CD4-positive, alpha-beta T cell treated with Interleukin-10 for 1 hour (primary cell): ENCODE results near the gene HDAC4.

Source experiments
- DNase-seq: peaks from one replicate; pipeline ENCODE4 v3.0.0-alpha.2; 2020

Gene HDAC4

GRCh38 chr2:239263231-239263630 lies 137.6 kb downstream of the HDAC4 start:
- no peak for DNase-seq

DNA sequence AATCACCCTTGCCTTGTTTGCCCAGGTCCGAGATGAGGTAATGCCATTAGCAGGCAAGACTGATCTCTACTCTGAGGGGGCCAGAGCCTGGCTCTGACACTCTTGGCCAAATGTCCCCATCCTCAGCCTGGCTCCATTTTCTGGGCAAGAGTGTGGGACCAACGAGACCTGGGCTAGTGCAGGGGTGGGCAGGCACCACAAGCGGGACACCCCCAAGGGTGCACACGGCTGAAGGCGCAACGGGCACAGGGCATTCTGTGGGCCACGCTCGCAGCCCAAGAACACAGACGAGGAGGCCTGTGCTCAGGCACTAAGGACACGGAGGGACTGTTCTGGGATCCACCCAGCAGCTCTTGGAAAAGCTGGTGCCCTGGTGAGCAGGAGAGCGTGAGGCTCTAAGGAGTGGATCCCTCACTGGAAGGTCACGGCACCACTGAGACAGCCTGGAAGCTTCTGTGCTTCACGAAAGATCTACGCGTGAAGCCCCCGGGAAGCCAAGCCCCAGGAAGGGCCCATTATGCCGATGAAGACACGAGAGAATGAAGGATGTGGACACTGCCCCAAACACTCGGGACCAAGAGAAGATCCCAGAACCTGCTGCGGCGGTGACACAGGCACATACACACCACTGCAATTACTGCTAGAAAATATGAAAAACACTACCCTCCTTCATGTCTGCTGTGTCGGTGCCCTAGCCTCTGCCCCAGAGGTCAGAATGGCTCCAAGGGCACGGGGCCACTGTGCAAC lies 138.2 kb downstream of the HDAC4 start:
- DNase-seq, result no peak

GRCh38 chr2:239261796-239262483 lies 138.9 kb downstream of the HDAC4 start:
- no peak for DNase-seq

DNA sequence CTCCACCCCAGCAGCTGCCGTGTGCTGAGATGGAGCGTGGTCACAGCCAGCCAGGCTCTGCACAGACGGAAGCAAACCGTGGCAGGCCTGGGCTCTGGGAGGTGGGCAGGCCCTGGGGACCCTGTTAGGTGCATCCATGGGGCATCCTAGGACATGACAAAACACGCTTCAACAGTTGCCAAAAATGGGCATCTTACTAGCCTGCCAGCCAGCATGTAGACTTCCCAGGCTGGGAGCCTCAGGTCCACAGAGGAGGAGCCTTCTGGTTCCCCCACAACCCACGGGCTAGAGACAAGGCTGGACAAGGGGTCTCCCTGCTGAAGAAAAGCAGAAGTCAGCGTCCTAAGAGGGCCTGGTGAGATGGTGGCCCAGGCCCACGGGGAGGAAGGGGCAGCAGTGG lies 139.5 kb downstream of the HDAC4 start:
- no peak for DNase-seq

GRCh38 chr2:239260546-239261327 lies 140.1 kb downstream of the HDAC4 start:
- no peak for DNase-seq

DNA sequence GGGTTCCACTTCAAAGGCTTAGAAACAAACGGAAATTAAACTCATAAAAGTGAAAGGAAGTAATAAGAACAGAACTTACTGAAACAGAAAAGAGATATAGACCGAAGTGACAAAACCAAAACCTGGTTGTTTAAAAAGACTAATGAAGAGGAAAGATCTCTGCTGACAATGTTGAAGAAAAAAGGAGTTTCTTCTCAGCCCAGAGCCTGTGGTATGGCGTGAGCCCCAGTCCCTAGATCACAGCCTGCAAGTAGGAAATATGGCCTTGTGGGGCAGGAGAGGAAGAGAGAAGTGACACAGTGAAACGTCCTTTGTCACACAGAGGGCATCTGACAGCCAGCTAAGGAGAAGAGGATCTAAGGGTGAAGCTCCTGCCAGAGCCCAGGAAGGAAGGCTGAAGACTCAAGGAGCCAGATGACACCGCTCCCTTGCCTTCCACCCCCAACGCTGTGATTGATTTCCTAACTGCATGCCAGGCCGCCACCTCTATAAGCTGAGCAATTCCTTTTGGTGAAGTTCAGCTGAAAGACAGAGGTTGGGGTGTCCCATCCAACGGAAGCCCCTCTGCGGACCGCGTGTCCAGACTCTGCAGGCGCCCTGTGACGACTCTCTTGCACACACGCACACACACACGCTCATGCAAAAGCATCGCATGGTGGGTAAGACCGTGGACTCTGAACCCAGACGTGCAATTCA lies 141.1 kb downstream of the HDAC4 start:
- DNase-seq, result peak; percentile 31

DNA sequence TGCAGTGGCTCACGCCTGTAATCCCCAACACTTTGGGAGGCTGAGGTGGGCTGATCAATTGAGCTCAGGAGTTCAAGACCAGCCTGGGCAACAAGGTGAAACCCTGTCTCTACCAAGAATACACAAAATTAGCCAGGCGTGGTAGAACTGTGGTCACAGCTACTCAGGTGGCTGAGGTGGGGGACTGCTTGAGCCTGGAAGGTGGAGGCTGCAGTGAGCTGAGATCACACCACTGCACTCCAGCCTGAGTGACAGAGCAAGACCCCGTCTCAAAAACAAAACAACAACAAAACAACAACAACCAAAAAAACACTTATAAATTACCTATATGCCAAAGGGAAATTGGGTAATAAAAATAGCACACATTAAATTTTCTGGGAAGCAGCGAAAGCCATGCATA lies 141.6 kb downstream of the HDAC4 start:
- DNase-seq, result no peak

- no peak for DNase-seq
These were observed 142.6 kb downstream of the HDAC4 start for GRCh38 chr2:239258248-239258647.

DNA sequence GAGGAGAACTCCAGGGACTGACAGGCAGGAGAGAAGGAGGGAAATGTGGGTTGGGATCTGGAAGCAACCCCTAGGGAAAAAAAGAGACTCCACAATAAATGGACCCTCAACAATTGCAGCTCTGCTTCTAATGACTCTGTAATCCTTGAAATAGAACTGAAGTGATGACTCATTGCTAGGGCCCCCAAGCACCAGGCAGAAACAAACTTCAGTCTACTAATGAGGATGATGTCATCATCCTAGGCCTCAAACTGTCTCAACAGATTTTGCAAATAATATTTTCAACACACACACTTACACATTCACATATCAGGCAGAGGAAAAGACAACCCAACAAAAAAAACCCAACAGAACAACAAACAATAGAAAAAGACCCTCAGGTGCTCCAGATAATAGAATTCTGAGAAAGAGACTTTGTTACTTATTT lies 143.3 kb downstream of the HDAC4 start:
- DNase-seq, result no peak

DNA sequence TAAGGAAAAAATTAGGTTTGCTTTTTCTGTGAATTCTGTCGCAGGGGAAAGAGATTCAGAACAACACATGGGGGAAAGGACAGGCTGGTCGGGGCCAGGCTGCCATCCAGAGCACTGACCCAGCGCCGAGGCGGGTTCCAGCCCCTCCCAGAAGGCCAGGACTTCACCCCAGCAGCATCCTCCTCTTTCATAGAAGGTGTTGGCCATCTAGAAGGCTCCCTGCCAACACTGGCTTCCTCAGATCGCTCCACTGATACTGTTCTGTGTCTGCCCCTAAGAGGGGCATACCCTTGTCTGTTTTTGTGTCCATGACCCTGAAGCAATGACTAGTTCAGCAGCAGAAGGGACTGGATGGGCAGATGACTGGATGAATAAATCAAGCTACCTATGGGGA lies 144.5 kb downstream of the HDAC4 start:
- no peak for DNase-seq

DNA sequence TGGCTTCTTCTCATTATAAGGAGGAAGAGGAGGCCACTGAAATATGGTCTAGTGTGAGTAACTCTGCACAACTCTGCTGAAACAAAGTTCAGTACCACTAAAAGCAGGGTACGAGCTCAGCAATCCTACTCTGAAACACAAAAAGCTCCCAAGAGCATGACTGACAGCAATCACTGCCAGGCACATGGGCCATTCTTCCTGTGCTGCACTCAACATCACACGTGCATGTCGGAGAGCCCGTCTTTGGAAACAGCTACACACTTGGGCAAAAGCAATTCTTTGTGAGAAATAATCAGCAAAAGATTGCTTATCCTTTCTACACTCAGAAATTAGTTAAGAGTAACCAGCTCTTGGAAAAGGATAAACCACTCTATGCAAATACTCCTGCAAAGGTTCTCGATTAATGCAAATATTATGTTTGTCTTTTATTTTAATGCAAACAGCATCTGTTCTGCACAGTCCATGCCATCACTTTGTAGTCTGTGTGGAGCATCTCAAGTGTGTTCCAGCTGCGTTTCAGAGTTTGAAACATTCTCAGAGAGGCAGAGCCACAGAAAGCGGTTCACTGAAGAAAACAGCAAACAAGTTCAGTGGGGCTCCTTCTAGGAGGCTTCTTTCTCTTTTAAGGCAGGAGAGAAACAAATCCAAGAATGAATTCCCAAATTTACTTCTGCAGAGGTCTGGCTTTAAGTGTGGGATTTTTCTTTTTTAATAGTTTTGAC lies 145.0 kb downstream of the HDAC4 start:
- no peak for DNase-seq

DNA sequence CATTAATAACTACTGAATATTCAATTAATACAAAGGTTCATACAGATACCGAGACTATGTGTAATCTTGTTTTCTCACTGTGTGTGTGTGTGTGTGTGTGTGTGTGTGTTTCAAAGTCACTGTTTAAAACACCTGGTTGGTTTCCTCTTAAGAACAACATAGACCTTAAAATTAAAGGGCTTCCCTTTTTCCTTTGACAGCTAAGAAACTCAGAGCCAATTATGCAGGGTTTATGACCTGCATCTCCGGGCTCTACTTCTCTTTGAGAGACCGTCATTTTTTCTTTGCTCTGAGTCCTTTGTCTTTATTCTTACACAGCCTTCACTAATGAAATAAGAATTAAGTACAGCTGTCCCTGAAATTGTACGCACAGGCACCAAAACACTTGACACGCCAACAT lies 145.6 kb downstream of the HDAC4 start:
- DNase-seq, result no peak

- DNase-seq, result no peak
These were observed 147.0 kb downstream of the HDAC4 start for GRCh38 chr2:239253701-239254436.

- no peak for DNase-seq
These were observed 147.6 kb downstream of the HDAC4 start for GRCh38 chr2:239253264-239253663.

GRCh38 chr2:239252801-239253200 lies 148.0 kb downstream of the HDAC4 start:
- no peak for DNase-seq

- no peak for DNase-seq
These were observed 148.4 kb downstream of the HDAC4 start for GRCh38 chr2:239252393-239252792.

GRCh38 chr2:239251971-239252370 lies 148.8 kb downstream of the HDAC4 start:
- DNase-seq, result no peak

- no peak for DNase-seq
These were observed 150.4 kb downstream of the HDAC4 start for GRCh38 chr2:239250216-239251081.

DNA sequence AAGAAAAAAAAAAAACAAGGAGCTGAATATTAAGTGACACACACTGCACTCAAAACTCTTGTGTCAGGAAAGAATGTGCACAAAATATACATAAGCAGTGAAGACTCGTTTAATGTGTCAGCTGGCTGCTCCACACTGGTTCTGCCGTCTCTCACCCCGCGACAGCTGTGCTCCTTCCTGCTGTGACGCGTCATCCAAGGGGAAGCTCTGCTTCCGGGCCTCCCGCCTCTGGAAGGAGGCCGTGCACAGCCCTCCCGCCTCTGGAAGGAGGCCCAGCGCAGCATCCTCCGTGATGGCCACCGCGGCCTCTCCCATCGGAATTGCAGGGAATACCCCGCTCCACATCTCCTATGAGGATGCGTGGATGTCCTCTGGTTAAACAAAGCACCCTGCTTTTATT lies 151.0 kb downstream of the HDAC4 start:
- no peak for DNase-seq

DNA sequence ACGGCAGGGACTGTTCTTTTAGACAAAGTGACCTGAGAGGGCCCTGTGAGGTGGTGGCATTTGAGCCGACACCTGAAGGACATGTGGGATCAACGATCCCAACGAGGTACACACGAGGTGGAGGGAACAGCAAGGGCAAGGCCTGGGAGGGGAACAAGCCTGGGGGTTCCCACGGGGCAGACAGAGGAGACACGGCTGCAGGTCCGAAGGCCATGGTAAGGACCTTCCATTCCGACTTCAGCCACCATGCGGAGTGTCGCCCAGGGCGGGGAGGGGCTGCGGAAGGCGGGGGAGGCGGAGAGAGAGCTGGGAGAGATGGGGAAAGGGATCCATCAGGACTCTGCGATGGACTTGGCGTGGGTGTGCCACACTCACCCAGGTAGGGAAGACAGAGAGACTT lies 151.8 kb downstream of the HDAC4 start:
- no peak for DNase-seq
